CD14-positive monocyte (primary cell): ENCODE results near the gene SLC35F1. TPM values are rescaled to one million over a fixed set of nuclear protein-coding genes. Genes with fewer than 3 reads are reported as not detected.

Source experiments
- DNase-seq, 3 donors: peaks; one replicate each; pipeline ENCODE4 v3.0.0-alpha.2; 2011 to 2022
- H2AFZ ChIP-seq: 2 replicates; pipeline ENCODE4 v1.6.0; 2012; ENCODE audit warnings: mild to moderate bottlenecking, low read depth, low read length, inconsistent platforms; ENCODE audit not compliant: insufficient read depth, poor library complexity, severe bottlenecking
- H3K27ac ChIP-seq, 2 donors: 1 replicate in 1 of 2; 2 replicates in 1 of 2; pipeline ENCODE4 v1.5.1; 2012 to 2013; ENCODE audit warnings: low read length in 2 of 2, control low read depth in 1 of 2, inconsistent platforms in 1 of 2, low read depth in 1 of 2, mild to moderate bottlenecking in 1 of 2
- H3K27me3 ChIP-seq, 2 donors: one replicate each; pipeline versions ENCODE4 v1.6.0 to v1.6.1; 2011 to 2013; ENCODE audit warnings: low read length in 2 of 2; ENCODE audit not compliant: control insufficient read depth in 2 of 2, insufficient read depth in 2 of 2
- H3K36me3 ChIP-seq, 2 donors: replicated peaks in 1 of 2; 1 replicate in 1 of 2; 2 replicates in 1 of 2; pipeline versions ENCODE4 v1.5.1 to v1.6.1; 2012 to 2013; ENCODE audit warnings: low read length in 2 of 2, control low read depth in 1 of 2, inconsistent platforms in 1 of 2, mild to moderate bottlenecking in 1 of 2; ENCODE audit not compliant: insufficient read depth in 2 of 2, control insufficient read depth in 1 of 2
- H3K4me1 ChIP-seq, 2 donors: 1 replicate in 1 of 2; 2 replicates in 1 of 2; pipeline versions ENCODE4 v1.5.1 to v1.6.1; 2012 to 2013; ENCODE audit warnings: low read length in 2 of 2, control low read depth in 1 of 2, inconsistent platforms in 1 of 2, mild to moderate bottlenecking in 1 of 2, moderate library complexity in 1 of 2; ENCODE audit not compliant: insufficient read depth in 2 of 2, control insufficient read depth in 1 of 2
- H3K4me2 ChIP-seq: replicated peaks from 2 replicates; pipeline ENCODE3; 2012; ENCODE audit warnings: low read length, moderate library complexity, mild to moderate bottlenecking; ENCODE audit not compliant: poor library complexity, severe bottlenecking; ENCODE audit errors: extremely low read depth
- H3K4me3 ChIP-seq, 3 experiments: fragments of 200-600 bp in 1 of 3; sonication (generic) in 1 of 3; replicated peaks in 1 of 3; 1 replicate in 2 of 3; 2 replicates in 1 of 3; pipeline ENCODE4 v1.5.1; 2011 to 2013; ENCODE audit warnings: low read length in 3 of 3, mild to moderate bottlenecking in 3 of 3, control low read depth in 2 of 3, low read depth in 2 of 3, inconsistent platforms in 1 of 3, moderate library complexity in 1 of 3
- H3K79me2 ChIP-seq: 2 replicates; pipeline ENCODE4 v1.6.0; 2012; ENCODE audit warnings: mild to moderate bottlenecking, control low read depth, inconsistent platforms, low read length, moderate library complexity; ENCODE audit not compliant: insufficient read depth
- H3K9ac ChIP-seq: 2 replicates; pipeline ENCODE4 v1.6.0; 2017; ENCODE audit warnings: low read length, mild to moderate bottlenecking; ENCODE audit not compliant: insufficient read depth, poor library complexity, severe bottlenecking
- H3K9me3 ChIP-seq, 2 donors: replicated peaks in 1 of 2; 1 replicate in 1 of 2; 2 replicates in 1 of 2; pipeline versions ENCODE4 v1.5.1 to v1.6.1; 2012 to 2013; ENCODE audit warnings: low read length in 2 of 2, control low read depth in 1 of 2; ENCODE audit not compliant: control insufficient read depth in 1 of 2, insufficient read depth in 1 of 2
- H4K20me1 ChIP-seq: 2 replicates; pipeline ENCODE4 v1.6.0; 2012; ENCODE audit warnings: mild to moderate bottlenecking, low read length, control low read depth, moderate library complexity; ENCODE audit not compliant: insufficient read depth
- H3K27ac Mint-ChIP-seq, 7 donors: one replicate each; pipeline ENCODE4 v1.8.0; 2020; ENCODE audit warnings: mild to moderate bottlenecking in 7 of 7, mixed read lengths in 7 of 7, moderate library complexity in 6 of 7, inconsistent platforms in 2 of 7
- H3K27me3 Mint-ChIP-seq, 3 donors: one replicate each; pipeline ENCODE4 v1.8.0; 2021 to 2022; ENCODE audit warnings: low read depth in 3 of 3, mild to moderate bottlenecking in 3 of 3, mixed read lengths in 3 of 3, moderate library complexity in 3 of 3, inconsistent platforms in 1 of 3
- H3K36me3 Mint-ChIP-seq, 2 donors: one replicate each; pipeline ENCODE4 v1.8.0; 2020; ENCODE audit warnings: mixed read lengths in 2 of 2, inconsistent platforms in 1 of 2, mild to moderate bottlenecking in 1 of 2
- H3K4me1 Mint-ChIP-seq: one replicate; pipeline ENCODE4 v1.8.0; 2020; ENCODE audit warnings: mild to moderate bottlenecking, mixed read lengths
- H3K4me3 Mint-ChIP-seq, 2 donors: one replicate each; pipeline ENCODE4 v1.8.0; 2020; ENCODE audit warnings: mild to moderate bottlenecking in 2 of 2, mixed read lengths in 2 of 2, moderate library complexity in 1 of 2
- H3K9me3 Mint-ChIP-seq, 7 donors: one replicate each; pipeline ENCODE4 v1.8.0; 2020 to 2022; ENCODE audit warnings: mixed read lengths in 7 of 7, mild to moderate bottlenecking in 6 of 7, moderate library complexity in 6 of 7, inconsistent platforms in 2 of 7
- CTCF ChIP-seq: fragments of 200-600 bp; IDR thresholded peaks from one replicate; pipeline ENCODE4 v1.8.0; 2022; ENCODE audit warnings: antibody characterized with exemption, mild to moderate bottlenecking
- WGBS: methylation state at CpG from one replicate; pipeline ENCODE4 v1.1.5; 2013; ENCODE audit warnings: missing lambda C conversion rate; ENCODE audit not compliant: insufficient coverage; 5-methylcytosine and 5-hydroxymethylcytosine counted together
- intact Hi-C, 2 donors: fragments of 100-400 bp; cut with micrococcal nuclease; formaldehyde crosslinking; loops; one replicate each; pipeline versions ENCODE4 v1.15.0 to v1.15.1; 2023
- polyA plus RNA-seq, 3 donors: library from polyadenylated mRNA; depleted of rRNA in 1 of 3; unstranded in 2 of 3; stranded (reverse) in 1 of 3; fragments of 300-500 nt in 2 of 3; fragments of >200 nt in 1 of 3; fragmentation: Illumina TruSeq in 2 of 3; gene quantifications; 1 replicate in 2 of 3; 2 replicates in 1 of 3; pipeline ENCODE4 v1.2.3, GENCODE V29; 2012 to 2021

The SLC35F1 gene
- polyA plus RNA-seq, 3 donors: not detected

GRCh38 chr6:118344014-118344670, 437.1 kb downstream of the SLC35F1 start:
- H4K20me1 ChIP-seq: no peaks in the 10 kb centered on the region
- peaks cover 9 to 13% of the 10 kb centered on the region in 2 donors for H3K9me3 ChIP-seq
- no peak overlapping the region for H3K4me3 ChIP-seq
- no peak for TF ChIP-seq CTCF
- no peak overlapping the region for H3K27ac ChIP-seq
- no peak for DNase-seq
- Mint-ChIP-seq H3K36me3 (no peaks in the 10 kb centered on the region), H3K9me3 (peaks cover 7 to 22% (median 17%) of the 10 kb centered on the region in 7 donors), H3K27me3 (peaks cover 0 to 2% (median 0%) of the 10 kb centered on the region in 3 donors), H3K27ac (no peak overlapping the region), H3K4me3 (no peak overlapping the region), H3K4me1 (no peaks in the 10 kb centered on the region)
- H3K36me3 ChIP-seq: no peaks in the 10 kb centered on the region
- intact Hi-C loops: no loop called here
- no peak overlapping the region for H3K4me2 ChIP-seq
- H3K79me2 ChIP-seq: no peaks in the 10 kb centered on the region
- whole genome bisulfite sequencing: 84% methylated on average over 3 of the region's 6 CpGs
- H2AFZ ChIP-seq: no peak overlapping the region
- H3K27me3 ChIP-seq: no peaks in the 10 kb centered on the region
- H3K9ac ChIP-seq: no peak overlapping the region
- H3K4me1 ChIP-seq: no peaks in the 10 kb centered on the region

- Mint-ChIP-seq H3K36me3 (no peaks in the 10 kb centered on the region), H3K27me3 (peaks cover 0 to 2% (median 2%) of the 10 kb centered on the region in 3 donors), H3K4me1 (no peaks in the 10 kb centered on the region), H3K9me3 (peaks cover 0 to 9% (median 3%) of the 10 kb centered on the region in 7 donors), H3K27ac (no peak overlapping the region), H3K4me3 (no peak overlapping the region)
- no peak overlapping the region for H3K4me3 ChIP-seq
- H3K27ac ChIP-seq: no peak overlapping the region
- H3K27me3 ChIP-seq: no peaks in the 10 kb centered on the region
- intact Hi-C loops: no loop called here
- H3K4me2 ChIP-seq: no peak overlapping the region
- H3K79me2 ChIP-seq: no peaks in the 10 kb centered on the region
- DNase-seq: no peak
- no peak for TF ChIP-seq CTCF
- no peaks in the 10 kb centered on the region for H3K36me3 ChIP-seq
- WGBS: no CpG with 5 or more reads among the region's 5 CpGs
- peaks cover 0 to 4% of the 10 kb centered on the region in 2 donors for H3K9me3 ChIP-seq
- H3K9ac ChIP-seq: no peak overlapping the region
- no peaks in the 10 kb centered on the region for H4K20me1 ChIP-seq
- no peaks in the 10 kb centered on the region for H3K4me1 ChIP-seq
- no peak overlapping the region for H2AFZ ChIP-seq
These were observed 443.9 kb downstream of the SLC35F1 start for GRCh38 chr6:118350881-118351430.
